GM12891 (cell line): ENCODE data around the gene TNRC6A.

ENCODE experiments used
- PAX5 ChIP-seq: IDR thresholded peaks from 2 replicates; pipeline ENCODE4 v1.6.1; 2011; ENCODE audit warnings: low read length, moderate library complexity, mild to moderate bottlenecking; ENCODE audit not compliant: insufficient read depth, severe bottlenecking
- POLR2A ChIP-seq: IDR thresholded peaks from 2 replicates; pipeline ENCODE4 v1.6.1; 2011; ENCODE audit warnings: low read depth, low read length, control low read depth
- POLR2AphosphoS5 ChIP-seq: IDR thresholded peaks from 2 replicates; pipeline ENCODE4 v1.6.1; 2011; ENCODE audit warnings: low read depth, low read length, control low read depth
- SPI1 ChIP-seq: IDR thresholded peaks from 2 replicates; pipeline ENCODE4 v1.6.1; 2011; ENCODE audit warnings: low read depth, low read length, control low read depth

GRCh38 chr16:24781256-24781655 is 51.8 kb downstream of the TNRC6A start:
- TF ChIP-seq POLR2A, result no peak
- no peak for TF ChIP-seq POLR2AphosphoS5
- TF ChIP-seq PAX5, result no peak
- no peak for TF ChIP-seq SPI1
